Mesenchymal stem cell (in vitro differentiated cells and primary cell): ENCODE measurements around the gene CXCL8. TPM values are rescaled to one million over a fixed set of nuclear protein-coding genes. Genes with fewer than 3 reads are reported as not detected.
A peak's percentile ranks its signal among the peaks of the same experiment; 100 is the strongest.
"Not testable (repeated sequence)": the region's sequence is repeated elsewhere in the genome, so short reads cannot be mapped to it uniquely, and the experiment has no call there.

ENCODE experiments used
- DNase-seq: peaks from one replicate; pipeline ENCODE4 v3.0.0-alpha.2; 2013
- H2AFZ ChIP-seq: one replicate; pipeline ENCODE4 v1.6.1; 2013; ENCODE audit warnings: low read depth, mild to moderate bottlenecking, control low read depth, inconsistent platforms, low read length, moderate library complexity
- H2AK5ac ChIP-seq: 2 replicates; pipeline ENCODE4 v1.6.1; 2013; ENCODE audit warnings: low read length, moderate library complexity, mild to moderate bottlenecking, inconsistent platforms; ENCODE audit not compliant: severe bottlenecking
- H2BK120ac ChIP-seq: one replicate; pipeline ENCODE4 v1.6.1; 2013; ENCODE audit warnings: low read depth, mild to moderate bottlenecking, inconsistent platforms, low read length, moderate library complexity
- H2BK12ac ChIP-seq, 2 experiments: one replicate each; pipeline ENCODE4 v1.6.1; 2013; ENCODE audit warnings: inconsistent platforms in 2 of 2, low read length in 2 of 2, mild to moderate bottlenecking in 2 of 2, moderate library complexity in 2 of 2, control low read depth in 1 of 2
- H2BK15ac ChIP-seq: one replicate; pipeline ENCODE4 v1.6.1; 2013; ENCODE audit warnings: mild to moderate bottlenecking, low read depth, inconsistent platforms; ENCODE audit not compliant: poor library complexity, severe bottlenecking
- H2BK5ac ChIP-seq: 2 replicates; pipeline ENCODE4 v1.6.1; 2013; ENCODE audit warnings: low read depth, mild to moderate bottlenecking, low read length, control low read depth, inconsistent platforms; ENCODE audit not compliant: poor library complexity, severe bottlenecking
- H3K14ac ChIP-seq, 2 experiments: one replicate each; pipeline ENCODE4 v1.6.1; 2013; ENCODE audit warnings: inconsistent platforms in 2 of 2, low read length in 2 of 2, control low read depth in 1 of 2, mild to moderate bottlenecking in 1 of 2, moderate library complexity in 1 of 2
- H3K18ac ChIP-seq, 2 experiments: one replicate each; pipeline ENCODE4 v1.6.1; 2013; ENCODE audit warnings: inconsistent platforms in 2 of 2, low read length in 2 of 2, control low read depth in 1 of 2, low read depth in 1 of 2, mild to moderate bottlenecking in 1 of 2
- H3K23ac ChIP-seq, 2 experiments: one replicate each; pipeline ENCODE4 v1.6.1; 2013; ENCODE audit warnings: inconsistent platforms in 2 of 2, low read length in 2 of 2, mild to moderate bottlenecking in 2 of 2, moderate library complexity in 2 of 2, control low read depth in 1 of 2
- H3K27ac ChIP-seq: 2 replicates; pipeline ENCODE4 v1.5.1; 2013; ENCODE audit warnings: mild to moderate bottlenecking, moderate library complexity, low read length, control low read depth, inconsistent platforms; ENCODE audit not compliant: poor library complexity, severe bottlenecking
- H3K27me3 ChIP-seq, 2 experiments: 2 replicates each; pipeline versions ENCODE4 v1.6.1 to v1.7.0; 2013; ENCODE audit warnings: low read length in 2 of 2, mild to moderate bottlenecking in 2 of 2, moderate library complexity in 2 of 2, control low read depth in 1 of 2, inconsistent platforms in 1 of 2; ENCODE audit not compliant: control insufficient read depth in 1 of 2, insufficient read depth in 1 of 2
- H3K36me3 ChIP-seq, 2 experiments: 2 replicates each; pipeline versions ENCODE4 v1.6.1 to v1.7.0; 2013; ENCODE audit warnings: low read length in 2 of 2, control low read depth in 1 of 2, inconsistent platforms in 1 of 2, low read depth in 1 of 2, mild to moderate bottlenecking in 1 of 2; ENCODE audit not compliant: insufficient read depth in 2 of 2, control insufficient read depth in 1 of 2
- H3K4ac ChIP-seq, 2 experiments: one replicate each; pipeline ENCODE4 v1.6.1; 2013; ENCODE audit warnings: inconsistent platforms in 2 of 2, low read length in 2 of 2, mild to moderate bottlenecking in 2 of 2, moderate library complexity in 2 of 2, control low read depth in 1 of 2, low read depth in 1 of 2
- H3K4me1 ChIP-seq: 2 replicates; pipeline ENCODE4 v1.6.1; 2013; ENCODE audit warnings: low read depth, low read length, control low read depth; ENCODE audit not compliant: control insufficient read depth, insufficient read depth
- H3K4me2 ChIP-seq: 2 replicates; pipeline ENCODE4 v1.6.1; 2013; ENCODE audit warnings: low read length, mild to moderate bottlenecking, inconsistent platforms; ENCODE audit not compliant: poor library complexity, severe bottlenecking
- H3K4me3 ChIP-seq, 2 experiments: 2 replicates each; pipeline versions ENCODE4 v1.5.1 to v1.7.0; 2013; ENCODE audit warnings: low read length in 2 of 2, mild to moderate bottlenecking in 2 of 2, control low read depth in 1 of 2, low read depth in 1 of 2; ENCODE audit not compliant: insufficient read depth in 1 of 2
- H3K79me1 ChIP-seq: replicated peaks from 2 replicates; pipeline ENCODE4 v1.6.1; 2013; ENCODE audit warnings: mild to moderate bottlenecking, control low read depth, low read length, inconsistent platforms; ENCODE audit not compliant: poor library complexity, severe bottlenecking
- H3K9ac ChIP-seq: 2 replicates; pipeline ENCODE4 v1.7.0; 2013; ENCODE audit warnings: mild to moderate bottlenecking, low read length, moderate library complexity
- H3K9me3 ChIP-seq: 2 replicates; pipeline ENCODE4 v1.7.0; 2013; ENCODE audit warnings: mild to moderate bottlenecking, low read length; ENCODE audit not compliant: control insufficient read depth
- H4K8ac ChIP-seq: one replicate; pipeline ENCODE4 v1.6.1; 2013; ENCODE audit warnings: inconsistent platforms, mild to moderate bottlenecking, low read length, moderate library complexity
- H4K91ac ChIP-seq: one replicate; pipeline ENCODE4 v1.6.1; 2013; ENCODE audit warnings: mild to moderate bottlenecking, low read length, inconsistent platforms
- WGBS: methylation state at CpG from one replicate; pipeline ENCODE4 v1.1.7; 2013; ENCODE audit warnings: mixed read lengths; 5-methylcytosine and 5-hydroxymethylcytosine counted together
- polyA plus RNA-seq, 2 experiments: library from polyadenylated mRNA; stranded (reverse); fragments of 200-250 nt; gene quantifications; one replicate each; pipeline ENCODE4 v1.2.3, GENCODE V29; 2013

CXCL8 gene
- 35.4 TPM for polyA plus RNA-seq (2013, experiment 1 of 2)
- 37.7 TPM for polyA plus RNA-seq (2013, experiment 2 of 2)

- Histone ChIP-seq H3K23ac (no peak within 1 kb of the TSS), H3K27ac (peak within 1 kb of the TSS; percentile 4), H2BK120ac (no peak within 1 kb of the TSS), H2BK12ac (peak within 1 kb of the TSS; percentile 14 to 37), H3K4me3 (peak within 1 kb of the TSS in 1 of 2 experiments; percentile 60), H3K79me1 (no peaks in the 10 kb centered on the region), H3K36me3 (no peaks in the 10 kb centered on the region), H3K18ac (peak within 1 kb of the TSS; percentile 23 to 66), H2AK5ac (no peak within 1 kb of the TSS), H3K9ac (no peak within 1 kb of the TSS), H3K4me1 (peaks cover 1% of the 10 kb centered on the region), H3K4me2 (peak within 1 kb of the TSS; percentile 6), H2BK5ac (no peak within 1 kb of the TSS), H2AFZ (no peak within 1 kb of the TSS), H4K8ac (no peak within 1 kb of the TSS), H3K4ac (peak within 1 kb of the TSS in 1 of 2 experiments; percentile 73), H3K9me3 (no peaks in the 10 kb centered on the region), H2BK15ac (no peak within 1 kb of the TSS), H3K27me3 (no peaks in the 10 kb centered on the region), H4K91ac (no peak within 1 kb of the TSS), H3K14ac (peak within 1 kb of the TSS in 1 of 2 experiments; percentile 55)
- peak; percentile 96 for DNase-seq
- 23% methylated on average over 6 of the region's 7 CpGs for WGBS
These were observed at the start of gene CXCL8 for GRCh38 chr4:73740353-73740778. Gene CXCL8, plus strand, starts transcription at chr4:73740569. Its CDS starts 90 bp downstream, at chr4:73740659.

DNA sequence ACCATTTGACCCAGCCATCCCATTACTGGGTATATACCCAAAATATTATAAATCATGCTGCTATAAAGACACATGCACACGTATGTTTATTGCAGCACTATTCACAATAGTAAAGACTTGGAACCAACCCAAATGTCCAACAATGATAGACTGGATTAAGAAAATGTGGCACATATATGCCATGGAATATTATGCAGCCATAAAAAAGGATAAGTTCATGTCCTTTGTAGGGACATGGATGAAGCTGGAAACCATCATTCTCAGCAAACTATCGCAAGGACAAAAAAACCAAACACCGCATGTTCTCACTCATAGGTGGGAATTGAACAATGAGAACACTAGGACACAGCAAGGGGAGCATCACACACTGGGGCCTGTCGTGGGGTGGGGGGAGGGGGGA, 49.2 kb upstream of the CXCL8 start:
- DNase-seq, H2AK5ac ChIP-seq, H3K9ac ChIP-seq, H3K4me3 ChIP-seq, H3K27ac ChIP-seq, H2BK12ac ChIP-seq, H3K27me3 ChIP-seq, H3K18ac ChIP-seq, H3K23ac ChIP-seq, H3K36me3 ChIP-seq, H2BK120ac ChIP-seq, H3K4me1 ChIP-seq, H3K4me2 ChIP-seq, H3K9me3 ChIP-seq, H3K79me1 ChIP-seq, H4K91ac ChIP-seq, H3K4ac ChIP-seq, H2BK5ac ChIP-seq, H3K14ac ChIP-seq, H2BK15ac ChIP-seq, H4K8ac ChIP-seq, H2AFZ ChIP-seq: not testable (repeated sequence)
- WGBS = 100% methylated on average over 1 of the region's 4 CpGs

GRCh38 chr4:73691759-73692158, 48.6 kb upstream of the CXCL8 start:
- Histone ChIP-seq H2AFZ (no peak overlapping the region), H3K18ac (no peak overlapping the region), H3K36me3 (no peaks in the 10 kb centered on the region), H4K91ac (no peak overlapping the region), H3K79me1 (no peaks in the 10 kb centered on the region), H2AK5ac (no peak overlapping the region), H3K9ac (no peak overlapping the region), H3K27me3 (no peaks in the 10 kb centered on the region), H3K14ac (no peak overlapping the region), H3K23ac (no peak overlapping the region), H2BK5ac (no peak overlapping the region), H3K9me3 (no peaks in the 10 kb centered on the region), H2BK15ac (no peak overlapping the region), H3K4ac (no peak overlapping the region), H2BK120ac (no peak overlapping the region), H4K8ac (no peak overlapping the region), H3K27ac (no peak overlapping the region), H2BK12ac (no peak overlapping the region), H3K4me3 (no peak overlapping the region), H3K4me1 (no peaks in the 10 kb centered on the region), H3K4me2 (no peak overlapping the region)
- DNase-seq = no peak

DNA sequence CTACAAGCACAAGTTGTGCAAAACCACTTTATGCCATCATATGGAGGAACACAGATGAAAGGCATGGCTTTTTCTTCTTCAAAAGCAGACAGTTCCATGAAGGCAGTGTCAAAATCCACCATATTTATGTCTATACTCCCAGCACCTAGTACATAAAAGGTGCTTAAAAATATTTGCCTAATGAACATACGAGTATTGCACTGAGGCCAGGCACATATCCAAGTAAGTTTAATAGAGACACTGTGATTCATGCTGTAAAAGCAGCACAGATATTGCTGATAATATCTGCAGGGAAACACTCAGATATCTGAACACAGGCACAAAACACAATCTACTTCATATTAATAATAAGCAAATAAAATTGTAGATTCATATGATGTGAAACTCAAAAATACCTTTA, 48.1 kb upstream of the CXCL8 start:
- no peak overlapping the region for H3K23ac ChIP-seq

More for the DNA sequence above, 48.1 kb upstream of the CXCL8 start:
- Histone ChIP-seq H3K4me1 (no peaks in the 10 kb centered on the region), H3K14ac (no peak overlapping the region), H3K4me3 (no peak overlapping the region), H3K27me3 (no peaks in the 10 kb centered on the region), H2BK5ac (no peak overlapping the region), H2BK12ac (no peak overlapping the region), H3K9ac (no peak overlapping the region), H3K27ac (no peak overlapping the region), H4K8ac (no peak overlapping the region), H2BK15ac (no peak overlapping the region), H3K4me2 (no peak overlapping the region), H3K36me3 (no peaks in the 10 kb centered on the region), H3K4ac (no peak overlapping the region), H2AK5ac (no peak overlapping the region), H2BK120ac (no peak overlapping the region), H3K18ac (no peak overlapping the region), H3K79me1 (no peaks in the 10 kb centered on the region), H3K9me3 (no peaks in the 10 kb centered on the region), H2AFZ (no peak overlapping the region), H4K91ac (no peak overlapping the region)
- DNase-seq = no peak
- 100% methylated on average over 1 of the region's 1 CpG for WGBS
